HFF-Myc (cell line): ENCODE results near the gene PON3.

Experiments used
- DNase-seq: peaks from one replicate; pipeline ENCODE4 v3.0.0-alpha.2; 2011; ENCODE audit warnings: low read depth; ENCODE audit errors: extremely low read depth
- H3K4me3 ChIP-seq: replicated peaks from 2 replicates; pipeline ENCODE4 v1.5.1; 2011; ENCODE audit warnings: low read depth, mild to moderate bottlenecking, control low read depth, low read length
- CTCF ChIP-seq: IDR thresholded peaks from 2 replicates; pipeline ENCODE4 v1.5.1; 2012; ENCODE audit warnings: mild to moderate bottlenecking, low read depth, low read length, control low read depth; ENCODE audit errors: missing control alignments

The PON3 gene

GRCh38 chr7:95376632-95377400 lies 19.4 kb downstream of the PON3 start:
- TF ChIP-seq CTCF, result no peak
- no peak for DNase-seq
- H3K4me3 ChIP-seq, result no peak overlapping the region

GRCh38 chr7:95375591-95376257 lies 20.5 kb downstream of the PON3 start:
- H3K4me3 ChIP-seq, result no peak overlapping the region
- DNase-seq, result no peak
- no peak for TF ChIP-seq CTCF

GRCh38 chr7:95373323-95373722 lies 22.9 kb downstream of the PON3 start:
- TF ChIP-seq CTCF, result no peak
- H3K4me3 ChIP-seq, result no peak overlapping the region
- no peak for DNase-seq

- no peak for TF ChIP-seq CTCF
- DNase-seq, result no peak
Observed at GRCh38 chr7:95368235-95368634, 27.9 kb downstream of the PON3 start.

GRCh38 chr7:95367606-95368005 lies 28.6 kb downstream of the PON3 start:
- DNase-seq, result no peak
- TF ChIP-seq CTCF, result no peak
- no peak overlapping the region for H3K4me3 ChIP-seq

More at GRCh38 chr7:95368235-95368634, 27.9 kb downstream of the PON3 start:
- H3K4me3 ChIP-seq, result no peak overlapping the region

- no peak overlapping the region for H3K4me3 ChIP-seq
- no peak for TF ChIP-seq CTCF
- no peak for DNase-seq
Observed at GRCh38 chr7:95365151-95365550, 31.0 kb downstream of the PON3 start.
